ENCODE measurements around the gene BAZ2B.

DNA sequence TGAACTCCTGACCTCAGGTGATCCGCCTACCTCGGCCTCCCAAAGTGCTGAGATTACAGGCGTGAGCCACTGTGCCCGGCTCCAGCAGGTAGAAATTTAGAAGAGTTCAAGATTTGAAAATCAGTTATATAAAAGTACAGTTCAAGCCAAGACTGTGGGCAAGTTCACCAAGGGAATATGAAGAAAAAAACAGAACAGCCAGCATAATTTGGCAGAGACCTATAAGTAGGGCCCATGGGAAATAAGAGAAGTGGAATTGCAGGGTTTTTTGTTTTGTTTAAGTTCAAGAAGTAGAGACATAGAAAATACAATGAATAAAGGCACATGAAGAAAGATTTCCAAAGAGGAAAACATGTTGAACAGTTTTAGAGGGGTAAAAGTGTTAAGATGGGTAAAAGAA, 57.9 kb downstream of the BAZ2B start:
- TF ChIP-seq, protein P1, sequence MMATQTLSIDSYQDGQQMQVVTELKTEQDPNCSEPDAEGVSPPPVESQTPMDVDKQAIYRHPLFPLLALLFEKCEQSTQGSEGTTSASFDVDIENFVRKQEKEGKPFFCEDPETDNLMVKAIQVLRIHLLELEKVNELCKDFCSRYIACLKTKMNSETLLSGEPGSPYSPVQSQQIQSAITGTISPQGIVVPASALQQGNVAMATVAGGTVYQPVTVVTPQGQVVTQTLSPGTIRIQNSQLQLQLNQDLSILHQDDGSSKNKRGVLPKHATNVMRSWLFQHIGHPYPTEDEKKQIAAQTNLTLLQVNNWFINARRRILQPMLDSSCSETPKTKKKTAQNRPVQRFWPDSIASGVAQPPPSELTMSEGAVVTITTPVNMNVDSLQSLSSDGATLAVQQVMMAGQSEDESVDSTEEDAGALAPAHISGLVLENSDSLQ (IDR thresholded peaks at IDR 0.05): no peak
- no peak for TF ChIP-seq BHLHE40 (IDR thresholded peaks at IDR 0.05; ENCODE audit: borderline replicate concordance)
- TF ChIP-seq FOXA1 (IDR thresholded peaks at IDR 0.05): no peak
- TF ChIP-seq ELF4 (IDR thresholded peaks at IDR 0.05): no peak
- TF ChIP-seq TARDBP (IDR thresholded peaks at IDR 0.05): no peak
- TF ChIP-seq FOXM1 (IDR thresholded peaks at IDR 0.05; ENCODE audit: borderline replicate concordance): no peak
- no peak for TF ChIP-seq NFRKB (IDR thresholded peaks at IDR 0.05)
- TF ChIP-seq SP1 (IDR thresholded peaks at IDR 0.05): no peak
